Activated B cell treated with CpG ODN at 0.5 μM for 24 hours (primary cell): ENCODE measurements around the gene METTL16. TPM values are rescaled to one million over a fixed set of nuclear protein-coding genes. Genes with fewer than 3 reads are reported as not detected.
"Not testable (repeated sequence)": the region's sequence is repeated elsewhere in the genome, so short reads cannot be mapped to it uniquely, and the experiment has no call there.

Experiments used
- ATAC-seq: fragments of 200-7000 bp; cut with Tn5 transposase; one replicate; pipeline ENCODE4 v1.10.0; 2021; ENCODE audit warnings: low read depth, mild to moderate bottlenecking, moderate library complexity
- CTCF ChIA-PET: fragments of 350-600 bp; sonication (Branson Sonifier 250); formaldehyde crosslinking; loops from one replicate; lab custom pipeline; 2021; ENCODE audit warnings: antibody characterized with exemption; lab: Charles Lee
- POLR2A ChIA-PET: fragments of 350-600 bp; sonication (Branson Sonifier 250); formaldehyde crosslinking; loops from one replicate; lab custom pipeline; 2021; ENCODE audit warnings: antibody characterized with exemption; lab: Charles Lee
- DNase-seq: peaks from one replicate; pipeline ENCODE4 v3.0.0; 2022
- H3K27ac Mint-ChIP-seq: one replicate; pipeline ENCODE4 v1.8.0; 2020; ENCODE audit warnings: mixed read lengths
- H3K27me3 Mint-ChIP-seq: one replicate; pipeline ENCODE4 v1.8.0; 2021; ENCODE audit warnings: mixed read lengths
- H3K36me3 Mint-ChIP-seq: one replicate; pipeline ENCODE4 v1.8.0; 2021; ENCODE audit warnings: low read depth, mixed read lengths
- H3K4me1 Mint-ChIP-seq: one replicate; pipeline ENCODE4 v1.8.0; 2021; ENCODE audit warnings: mixed read lengths
- H3K4me3 Mint-ChIP-seq: one replicate; pipeline ENCODE4 v1.8.0; 2020; ENCODE audit warnings: mild to moderate bottlenecking, mixed read lengths
- H3K9me3 Mint-ChIP-seq: one replicate; pipeline ENCODE4 v1.8.0; 2020; ENCODE audit warnings: mixed read lengths
- CTCF ChIP-seq: fragments of 200-600 bp; IDR thresholded peaks from one replicate; pipeline ENCODE4 v1.8.0; 2022; ENCODE audit warnings: antibody characterized with exemption, mild to moderate bottlenecking
- intact Hi-C: fragments of 100-400 bp; cut with micrococcal nuclease; formaldehyde crosslinking; loops from one replicate; pipeline ENCODE4 v1.15.1; 2024
- total RNA-seq: library from RNA; stranded (reverse); gene quantifications from 2 replicates; pipeline ENCODE4 v1.2.3, GENCODE V29; 2022

The METTL16 gene
- total RNA-seq, 1 donor from 2014 or later = 57.2 TPM

GRCh38 chr17:2542056-2542455 is 30.4 kb upstream of the METTL16 start:
- H3K4me3 Mint-ChIP-seq = no peak overlapping the region
- intact Hi-C loops = no loop called here
- H3K9me3 Mint-ChIP-seq = no peaks in the 10 kb centered on the region
- no peak overlapping the region for H3K27ac Mint-ChIP-seq
- ChIA-PET POLR2A (no interaction called here), CTCF (no interaction called here)
- peaks cover 9% of the 10 kb centered on the region for H3K4me1 Mint-ChIP-seq
- TF ChIP-seq CTCF = no peak
- H3K27me3 Mint-ChIP-seq = peaks cover 9% of the 10 kb centered on the region
- DNase-seq (no peak), ATAC-seq (no peak)
- H3K36me3 Mint-ChIP-seq = no peaks in the 10 kb centered on the region

DNA sequence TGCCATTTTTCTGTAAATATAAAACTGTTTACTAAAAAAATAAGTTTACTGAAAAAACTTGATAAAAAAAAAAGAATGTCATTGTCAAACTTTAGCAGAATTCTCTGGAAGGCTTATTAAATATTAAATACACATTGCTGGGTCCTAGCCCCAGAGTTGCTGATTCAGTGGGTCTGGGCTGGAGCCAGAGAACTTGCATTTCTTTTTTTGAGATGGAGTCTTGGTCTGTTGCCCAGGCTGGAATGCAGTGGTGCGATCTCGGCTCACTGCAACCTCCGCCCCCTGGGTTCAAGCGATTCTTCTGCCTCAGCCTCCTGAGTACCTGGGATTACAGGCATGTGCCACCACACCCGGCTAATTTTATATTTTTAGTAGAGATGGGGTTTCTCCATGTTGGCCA is 25.9 kb upstream of the METTL16 start:
- POLR2A ChIA-PET, CTCF ChIA-PET, H3K27me3 Mint-ChIP-seq, H3K9me3 Mint-ChIP-seq, H3K36me3 Mint-ChIP-seq, H3K4me1 Mint-ChIP-seq, DNase-seq, H3K4me3 Mint-ChIP-seq, intact Hi-C loops, H3K27ac Mint-ChIP-seq, ATAC-seq: not testable (repeated sequence)

- ChIA-PET POLR2A (no interaction called here), CTCF (no interaction called here)
- H3K27me3 Mint-ChIP-seq = no peaks in the 10 kb centered on the region
- no peaks in the 10 kb centered on the region for H3K9me3 Mint-ChIP-seq
- H3K36me3 Mint-ChIP-seq = no peaks in the 10 kb centered on the region
- no peak for DNase-seq
- no peak overlapping the region for H3K4me3 Mint-ChIP-seq
- intact Hi-C loops = no loop called here
- H3K4me1 Mint-ChIP-seq = peaks cover 7% of the 10 kb centered on the region
- no peak overlapping the region for H3K27ac Mint-ChIP-seq
- no peak for TF ChIP-seq CTCF
- ATAC-seq = no peak
Measured at GRCh38 chr17:2532146-2532720, 20.5 kb upstream of the METTL16 start.

- intact Hi-C loops, H3K36me3 Mint-ChIP-seq, H3K9me3 Mint-ChIP-seq, H3K27ac Mint-ChIP-seq, ATAC-seq, H3K27me3 Mint-ChIP-seq, DNase-seq, H3K4me3 Mint-ChIP-seq, CTCF ChIA-PET, H3K4me1 Mint-ChIP-seq: not testable (repeated sequence)
- POLR2A ChIA-PET = interaction anchor here (1.1 kb wide), 1 partner anchor 11 kb away, joined by 4 read pairs; no protein-coding TSS in a partner anchor
Measured at GRCh38 chr17:2531243-2531954, 19.7 kb upstream of the METTL16 start.

DNA sequence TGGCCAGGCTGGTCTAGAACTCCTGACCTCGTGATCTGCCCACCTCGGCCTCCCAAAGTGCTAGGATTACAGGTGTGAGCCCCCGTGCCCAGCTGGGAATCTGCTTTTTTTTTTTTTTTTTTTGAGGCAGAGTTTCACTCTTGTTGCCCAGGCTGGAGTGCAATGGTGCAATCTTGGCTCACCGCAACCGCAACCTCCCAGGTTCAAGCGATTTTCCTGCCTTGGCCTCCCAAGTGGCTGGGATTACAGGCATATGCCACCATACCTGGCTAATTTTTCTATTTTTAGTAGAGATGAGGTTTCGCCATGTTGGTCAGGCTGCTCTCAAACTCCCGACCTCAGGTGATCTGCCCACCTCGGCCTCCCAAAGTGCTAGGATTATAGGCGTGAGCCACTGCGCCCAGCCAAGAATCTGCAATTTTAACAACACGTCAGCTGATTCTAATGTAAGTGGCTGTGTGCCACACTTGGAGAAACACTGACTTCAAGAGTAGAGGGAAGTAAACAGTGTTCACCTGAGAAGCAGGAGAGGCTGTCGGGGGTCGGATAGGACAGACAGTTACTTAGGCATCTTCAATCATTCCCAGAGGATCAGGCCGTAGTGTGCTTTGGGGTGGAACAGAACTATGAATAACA is 10.2 kb upstream of the METTL16 start:
- H3K36me3 Mint-ChIP-seq, H3K9me3 Mint-ChIP-seq, H3K4me1 Mint-ChIP-seq, POLR2A ChIA-PET, H3K4me3 Mint-ChIP-seq, DNase-seq, H3K27me3 Mint-ChIP-seq, intact Hi-C loops, H3K27ac Mint-ChIP-seq, ATAC-seq: not testable (repeated sequence)
- CTCF ChIA-PET = interaction anchor here (1.0 kb wide), 1 partner anchor 153 kb away, joined by 3 read pairs; no protein-coding TSS in a partner anchor

DNA sequence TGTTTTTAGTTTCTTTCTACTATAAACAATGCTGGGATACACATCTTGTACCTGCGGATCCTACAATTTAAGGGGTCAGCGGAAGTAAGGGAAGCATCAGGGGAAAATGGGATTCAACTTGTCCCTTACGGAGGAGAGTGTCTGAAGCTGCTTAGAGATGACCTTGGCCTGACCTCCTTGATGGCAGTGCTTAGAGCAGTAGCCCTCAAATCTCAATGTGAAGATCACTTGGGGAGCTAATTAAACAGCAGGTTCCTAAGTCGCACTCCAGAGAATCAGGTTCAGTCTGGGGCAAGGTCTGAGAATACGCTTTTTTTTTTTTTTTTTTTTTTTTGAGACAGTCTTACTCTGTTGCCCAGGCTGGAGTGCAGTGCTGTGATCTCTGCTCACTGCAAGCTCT is 9.6 kb upstream of the METTL16 start:
- ATAC-seq (no peak), DNase-seq (no peak)
- ChIA-PET CTCF (interaction anchor here (1.0 kb wide), 1 partner anchor 153 kb away, joined by 3 read pairs; no protein-coding TSS in a partner anchor), POLR2A (no interaction called here)
- H3K4me1 Mint-ChIP-seq = peaks cover 3% of the 10 kb centered on the region
- no peak overlapping the region for H3K27ac Mint-ChIP-seq
- no peaks in the 10 kb centered on the region for H3K36me3 Mint-ChIP-seq
- H3K27me3 Mint-ChIP-seq = no peaks in the 10 kb centered on the region
- no peak for TF ChIP-seq CTCF
- intact Hi-C loops = no loop called here
- H3K4me3 Mint-ChIP-seq = no peak overlapping the region
- H3K9me3 Mint-ChIP-seq = no peaks in the 10 kb centered on the region
